B cell (primary cell): Measurements from ENCODE around the gene PPP1R11.

ENCODE experiments used
- EZH2 ChIP-seq: IDR thresholded peaks from 2 replicates; pipeline ENCODE4 v1.6.1; 2012; ENCODE audit warnings: borderline replicate concordance, low read depth, mild to moderate bottlenecking, moderate library complexity, low read length; ENCODE audit not compliant: insufficient read depth, poor library complexity, severe bottlenecking
- TF ChIP-seq, protein P1 (sequence below): fragments of 200-600 bp; IDR thresholded peaks from one replicate; pipeline ENCODE4 v1.8.0; 2022; ENCODE audit warnings: antibody characterized with exemption, mild to moderate bottlenecking

DNA sequence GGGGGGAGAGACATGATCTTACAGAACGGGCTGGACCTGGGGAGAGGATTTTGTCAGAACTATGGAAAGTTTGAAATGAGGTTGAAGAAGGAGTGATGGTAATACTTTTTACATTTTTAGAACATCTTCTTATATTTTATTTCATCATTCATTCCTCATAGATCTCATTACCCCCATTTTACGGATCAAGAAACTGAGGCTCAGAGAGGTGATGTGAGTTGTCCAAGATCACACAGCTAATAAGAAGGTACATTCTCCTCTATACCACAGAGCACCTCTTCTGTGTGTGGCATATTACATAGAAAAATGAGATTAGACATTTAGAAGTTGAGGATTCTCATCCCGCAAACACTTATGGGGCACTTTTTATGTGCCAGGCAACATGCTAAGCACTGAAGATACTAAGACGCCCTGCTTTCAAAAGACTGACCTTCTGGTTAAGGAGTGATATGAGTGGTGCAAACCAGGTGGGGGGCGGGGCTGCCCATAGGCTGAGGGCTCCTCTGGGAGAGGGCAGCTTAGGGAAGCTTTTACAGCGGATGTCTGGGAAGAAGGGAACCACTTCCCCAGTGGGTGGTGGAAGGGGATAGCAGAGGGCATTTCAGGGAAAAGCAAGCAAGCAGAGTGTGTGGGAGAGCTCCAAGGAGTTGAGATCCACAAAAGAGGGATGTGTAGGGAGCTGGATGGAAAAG is 26.0 kb downstream of the PPP1R11 start:
- TF ChIP-seq, protein P1, sequence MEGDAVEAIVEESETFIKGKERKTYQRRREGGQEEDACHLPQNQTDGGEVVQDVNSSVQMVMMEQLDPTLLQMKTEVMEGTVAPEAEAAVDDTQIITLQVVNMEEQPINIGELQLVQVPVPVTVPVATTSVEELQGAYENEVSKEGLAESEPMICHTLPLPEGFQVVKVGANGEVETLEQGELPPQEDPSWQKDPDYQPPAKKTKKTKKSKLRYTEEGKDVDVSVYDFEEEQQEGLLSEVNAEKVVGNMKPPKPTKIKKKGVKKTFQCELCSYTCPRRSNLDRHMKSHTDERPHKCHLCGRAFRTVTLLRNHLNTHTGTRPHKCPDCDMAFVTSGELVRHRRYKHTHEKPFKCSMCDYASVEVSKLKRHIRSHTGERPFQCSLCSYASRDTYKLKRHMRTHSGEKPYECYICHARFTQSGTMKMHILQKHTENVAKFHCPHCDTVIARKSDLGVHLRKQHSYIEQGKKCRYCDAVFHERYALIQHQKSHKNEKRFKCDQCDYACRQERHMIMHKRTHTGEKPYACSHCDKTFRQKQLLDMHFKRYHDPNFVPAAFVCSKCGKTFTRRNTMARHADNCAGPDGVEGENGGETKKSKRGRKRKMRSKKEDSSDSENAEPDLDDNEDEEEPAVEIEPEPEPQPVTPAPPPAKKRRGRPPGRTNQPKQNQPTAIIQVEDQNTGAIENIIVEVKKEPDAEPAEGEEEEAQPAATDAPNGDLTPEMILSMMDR = no peak
- no peak for TF ChIP-seq EZH2
